Mesenteric fat pad (tissue), 1 donor: ENCODE data around the gene C4orf36. TPM values are rescaled to one million over a fixed set of nuclear protein-coding genes. Genes with fewer than 3 reads are reported as not detected.

Source experiments
- DNase-seq: peaks from one replicate; pipeline ENCODE4 v3.0.0-alpha.2; 2020; ENCODE audit warnings: low spot score
- total RNA-seq: library from RNA; stranded (reverse); fragmentation: NEBNext Ultra II Directional; extraction: Animal tissue kit (Norgen Biotek cat#: 25700); gene quantifications from one replicate; pipeline ENCODE4 v1.2.1, GENCODE V29; 2021
- donor health status: DM: yes; HTN: yes; CAD: no.

Gene C4orf36
- total RNA-seq, 1 donor from 2014 or later: 1.2 TPM

- DNase-seq: no peak
Measured at GRCh38 chr4:86857341-86858052, 34.7 kb downstream of the C4orf36 start.

GRCh38 chr4:86856896-86857295 lies 35.3 kb downstream of the C4orf36 start:
- no peak for DNase-seq

GRCh38 chr4:86855572-86855971 lies 36.6 kb downstream of the C4orf36 start:
- no peak for DNase-seq

- no peak for DNase-seq
Measured at GRCh38 chr4:86853209-86853608, 39.0 kb downstream of the C4orf36 start.

- no peak for DNase-seq
Measured at GRCh38 chr4:86848732-86849619, 43.2 kb downstream of the C4orf36 start, which contains the start of gene SLC10A6. SLC10A6 (minus strand) TSS chr4:86849384; CDS start chr4:86849115, 269 bp downstream.

- DNase-seq: no peak
Measured at GRCh38 chr4:86848136-86848535, 44.1 kb downstream of the C4orf36 start.

GRCh38 chr4:86847571-86847970 lies 44.7 kb downstream of the C4orf36 start:
- no peak for DNase-seq

GRCh38 chr4:86846921-86847320 lies 45.3 kb downstream of the C4orf36 start:
- no peak for DNase-seq

GRCh38 chr4:86845593-86845992 lies 46.6 kb downstream of the C4orf36 start:
- no peak for DNase-seq

- DNase-seq: no peak
Measured at GRCh38 chr4:86841309-86841708, 50.9 kb downstream of the C4orf36 start.

GRCh38 chr4:86840858-86841257 lies 51.4 kb downstream of the C4orf36 start:
- no peak for DNase-seq

GRCh38 chr4:86837691-86838503 lies 54.3 kb downstream of the C4orf36 start:
- no peak for DNase-seq

- no peak for DNase-seq
Measured at GRCh38 chr4:86835677-86836076, 56.5 kb downstream of the C4orf36 start.

- DNase-seq: no peak
Measured at GRCh38 chr4:86834901-86835300, 57.3 kb downstream of the C4orf36 start.

GRCh38 chr4:86833615-86834014 lies 58.6 kb downstream of the C4orf36 start:
- no peak for DNase-seq

- DNase-seq: no peak
Measured at GRCh38 chr4:86831262-86832130, 60.7 kb downstream of the C4orf36 start.
